ENCODE measurements around the gene GON4L.
A peak's percentile ranks its signal among the peaks of the same experiment; 100 is the strongest.
"Not testable (repeated sequence)": the region's sequence is repeated elsewhere in the genome, so short reads cannot be mapped to it uniquely, and the experiment has no call there.

GON4L gene

DNA sequence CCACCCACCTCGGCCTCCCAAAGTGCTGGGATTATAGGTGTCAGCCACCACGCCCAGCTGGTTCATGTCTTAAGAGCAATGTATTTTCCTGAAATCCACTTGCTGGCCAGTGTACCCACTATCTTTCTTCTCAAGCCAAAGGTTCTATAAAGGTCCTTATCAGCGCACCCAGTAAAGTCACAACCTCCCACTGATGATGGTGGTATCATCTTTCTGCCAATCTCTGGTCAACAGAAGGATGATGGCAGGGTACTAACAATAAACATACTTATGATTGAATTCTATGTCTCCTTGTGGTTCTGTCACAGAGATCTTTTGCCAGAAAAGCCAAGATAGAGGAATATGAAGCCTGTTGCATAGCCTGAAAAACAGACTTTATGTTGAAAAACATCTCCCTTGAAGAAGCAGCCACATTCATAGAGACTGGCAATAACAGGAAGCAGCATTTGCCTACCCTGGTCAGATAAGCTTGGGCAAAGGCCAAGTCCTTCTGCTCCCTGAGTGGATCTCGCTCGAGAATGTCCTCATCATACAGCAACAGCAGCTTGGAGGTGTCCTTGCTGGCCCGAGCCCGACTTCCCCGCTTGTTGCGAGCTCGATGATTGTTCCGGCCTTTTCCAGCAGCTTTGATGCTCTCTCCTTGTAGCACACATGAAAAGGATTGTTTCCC, 95.1 kb downstream of the GON4L start:
- TF ChIP-seq, protein P1, sequence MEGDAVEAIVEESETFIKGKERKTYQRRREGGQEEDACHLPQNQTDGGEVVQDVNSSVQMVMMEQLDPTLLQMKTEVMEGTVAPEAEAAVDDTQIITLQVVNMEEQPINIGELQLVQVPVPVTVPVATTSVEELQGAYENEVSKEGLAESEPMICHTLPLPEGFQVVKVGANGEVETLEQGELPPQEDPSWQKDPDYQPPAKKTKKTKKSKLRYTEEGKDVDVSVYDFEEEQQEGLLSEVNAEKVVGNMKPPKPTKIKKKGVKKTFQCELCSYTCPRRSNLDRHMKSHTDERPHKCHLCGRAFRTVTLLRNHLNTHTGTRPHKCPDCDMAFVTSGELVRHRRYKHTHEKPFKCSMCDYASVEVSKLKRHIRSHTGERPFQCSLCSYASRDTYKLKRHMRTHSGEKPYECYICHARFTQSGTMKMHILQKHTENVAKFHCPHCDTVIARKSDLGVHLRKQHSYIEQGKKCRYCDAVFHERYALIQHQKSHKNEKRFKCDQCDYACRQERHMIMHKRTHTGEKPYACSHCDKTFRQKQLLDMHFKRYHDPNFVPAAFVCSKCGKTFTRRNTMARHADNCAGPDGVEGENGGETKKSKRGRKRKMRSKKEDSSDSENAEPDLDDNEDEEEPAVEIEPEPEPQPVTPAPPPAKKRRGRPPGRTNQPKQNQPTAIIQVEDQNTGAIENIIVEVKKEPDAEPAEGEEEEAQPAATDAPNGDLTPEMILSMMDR (conservative IDR thresholded peaks at IDR 0.05; ENCODE audit: low read depth, low read length): no peak
- no peak overlapping the region for H3K4me3 ChIP-seq (ENCODE audit: low read depth, low read length)
- DNase-seq (ENCODE audit: low read depth): no peak

DNA sequence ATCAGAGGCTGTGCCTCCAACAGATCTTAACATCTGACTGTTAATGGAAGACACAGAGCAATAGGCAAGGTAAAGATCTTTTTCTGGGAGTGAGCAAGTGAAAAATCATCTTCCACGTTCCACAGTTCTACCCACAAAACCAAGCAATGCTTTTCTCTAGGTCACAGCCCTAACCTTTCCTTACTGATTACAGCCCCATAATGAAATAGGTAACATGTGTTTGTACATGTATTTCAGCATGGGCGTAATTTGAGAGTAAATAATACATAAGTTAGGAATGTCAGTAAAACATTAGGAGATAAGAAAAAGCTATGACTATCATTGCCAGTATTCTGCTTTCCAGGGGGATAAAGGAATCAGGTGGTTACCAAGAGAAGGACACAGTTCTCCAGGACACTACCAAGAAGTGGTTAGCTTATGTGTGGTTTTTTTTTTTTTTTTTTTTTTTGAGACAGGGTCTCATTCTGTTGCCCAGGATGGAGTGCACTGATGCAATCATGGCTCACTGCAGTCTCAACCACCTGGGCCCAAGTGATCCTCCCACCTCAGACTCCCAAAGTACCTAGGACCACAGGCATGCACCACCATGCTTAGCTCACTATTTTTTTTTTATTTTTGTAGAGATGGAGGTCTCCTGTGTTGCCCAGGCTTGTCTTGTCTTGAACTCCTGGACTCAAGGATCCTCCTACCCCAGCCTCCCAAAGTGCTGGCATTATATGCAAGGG, 96.1 kb downstream of the GON4L start:
- no peak for DNase-seq (ENCODE audit: low read depth)
- no peak overlapping the region for H3K4me3 ChIP-seq (ENCODE audit: low read depth, low read length)
- TF ChIP-seq, protein P1 (conservative IDR thresholded peaks at IDR 0.05; ENCODE audit: low read depth, low read length): no peak

DNA sequence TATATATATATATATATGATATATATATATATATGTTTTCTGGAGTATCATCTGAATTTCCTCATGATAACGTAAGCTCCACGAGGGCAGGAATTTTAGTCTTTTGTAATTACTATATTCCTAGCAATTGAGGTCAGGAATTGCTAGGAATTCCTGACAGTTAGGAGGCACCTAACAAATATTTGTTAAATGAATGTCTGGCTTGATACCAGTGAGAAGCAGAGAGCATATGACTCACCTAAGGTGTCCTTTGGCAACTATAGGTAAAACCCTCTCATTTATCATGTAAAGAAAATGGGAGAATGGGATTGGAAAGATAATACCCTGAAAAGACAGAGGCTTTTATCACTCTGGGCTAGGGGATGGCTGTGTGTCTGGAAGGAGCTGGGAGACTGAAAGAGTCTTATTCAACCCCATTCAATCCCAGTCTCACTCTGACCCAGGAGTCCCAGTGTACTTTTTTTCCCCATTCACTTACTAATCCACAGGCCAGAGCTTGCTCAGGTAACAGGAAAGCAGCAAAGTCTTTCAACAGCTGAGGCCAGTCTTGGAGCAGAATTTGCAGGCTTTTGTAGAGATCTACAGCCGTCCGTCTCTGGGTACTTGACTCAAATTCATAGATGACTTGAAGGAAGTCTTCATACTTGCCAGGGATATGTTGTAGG, 96.9 kb downstream of the GON4L start:
- no peak for DNase-seq (ENCODE audit: low read depth)
- TF ChIP-seq, protein P1 (conservative IDR thresholded peaks at IDR 0.05; ENCODE audit: low read depth, low read length): no peak
- H3K4me3 ChIP-seq (ENCODE audit: low read depth, low read length): no peak overlapping the region

DNA sequence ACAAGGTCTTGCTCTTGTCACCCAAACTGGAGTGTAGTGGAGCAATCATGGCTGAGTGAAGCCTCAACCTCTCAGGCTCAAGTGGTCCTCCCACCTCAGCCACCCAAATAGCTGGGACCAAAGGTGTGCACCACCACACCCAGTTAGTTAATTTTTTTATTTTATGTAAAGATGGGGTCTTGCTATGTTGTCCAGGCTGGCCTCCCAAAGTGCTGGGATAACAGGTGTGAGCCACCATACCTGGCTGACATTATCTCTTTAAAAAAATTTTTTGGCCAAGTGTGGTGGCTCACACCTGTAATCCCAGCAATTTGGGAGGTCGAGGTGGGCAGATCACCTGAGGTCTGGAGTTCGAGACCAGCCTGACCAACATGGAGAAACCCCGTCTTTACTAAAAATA, 98.0 kb downstream of the GON4L start:
- DNase-seq (ENCODE audit: low read depth); H3K4me3 ChIP-seq (ENCODE audit: low read depth, low read length): not testable (repeated sequence)

DNA sequence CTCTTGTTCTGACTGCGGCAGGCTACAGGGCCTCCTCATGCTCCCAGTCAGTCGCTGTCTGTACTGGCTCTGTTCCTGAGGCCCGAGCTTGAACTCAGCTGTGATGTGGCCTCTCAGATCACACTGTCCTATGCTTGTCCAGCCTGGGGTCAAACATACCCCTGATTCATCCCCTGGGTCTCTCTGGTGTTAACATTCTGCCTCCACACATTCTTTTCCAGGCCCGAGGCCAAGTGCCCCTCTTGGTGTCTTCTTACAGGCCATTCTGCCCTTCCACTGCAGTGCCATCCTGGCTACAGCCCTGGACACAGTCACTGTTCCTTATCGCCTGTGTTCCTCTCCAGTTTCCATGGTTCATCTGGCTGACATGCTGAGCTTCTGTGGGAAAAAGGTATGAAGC, 108.9 kb downstream of the GON4L start:
- not testable (repeated sequence) for H3K4me3 ChIP-seq (ENCODE audit: low read depth, low read length); DNase-seq (ENCODE audit: low read depth)

DNA sequence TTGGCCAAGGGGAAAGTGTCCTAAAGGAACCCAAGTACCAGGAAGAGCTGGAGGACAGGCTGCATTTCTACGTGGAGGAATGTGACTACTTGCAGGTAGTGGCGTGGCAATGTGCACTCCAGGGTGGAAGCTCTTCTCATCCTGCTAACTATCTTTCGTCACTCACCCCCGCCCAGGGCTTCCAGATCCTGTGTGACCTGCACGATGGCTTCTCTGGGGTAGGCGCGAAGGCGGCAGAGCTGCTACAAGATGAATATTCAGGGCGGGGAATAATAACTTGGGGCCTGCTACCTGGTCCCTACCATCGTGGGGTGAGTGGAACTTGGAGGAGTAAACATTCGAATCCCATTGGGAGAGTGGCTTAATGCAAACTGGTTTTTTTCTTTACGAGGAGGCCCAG, 109.4 kb downstream of the GON4L start:
- DNase-seq (ENCODE audit: low read depth); H3K4me3 ChIP-seq (ENCODE audit: low read depth, low read length): not testable (repeated sequence)

DNA sequence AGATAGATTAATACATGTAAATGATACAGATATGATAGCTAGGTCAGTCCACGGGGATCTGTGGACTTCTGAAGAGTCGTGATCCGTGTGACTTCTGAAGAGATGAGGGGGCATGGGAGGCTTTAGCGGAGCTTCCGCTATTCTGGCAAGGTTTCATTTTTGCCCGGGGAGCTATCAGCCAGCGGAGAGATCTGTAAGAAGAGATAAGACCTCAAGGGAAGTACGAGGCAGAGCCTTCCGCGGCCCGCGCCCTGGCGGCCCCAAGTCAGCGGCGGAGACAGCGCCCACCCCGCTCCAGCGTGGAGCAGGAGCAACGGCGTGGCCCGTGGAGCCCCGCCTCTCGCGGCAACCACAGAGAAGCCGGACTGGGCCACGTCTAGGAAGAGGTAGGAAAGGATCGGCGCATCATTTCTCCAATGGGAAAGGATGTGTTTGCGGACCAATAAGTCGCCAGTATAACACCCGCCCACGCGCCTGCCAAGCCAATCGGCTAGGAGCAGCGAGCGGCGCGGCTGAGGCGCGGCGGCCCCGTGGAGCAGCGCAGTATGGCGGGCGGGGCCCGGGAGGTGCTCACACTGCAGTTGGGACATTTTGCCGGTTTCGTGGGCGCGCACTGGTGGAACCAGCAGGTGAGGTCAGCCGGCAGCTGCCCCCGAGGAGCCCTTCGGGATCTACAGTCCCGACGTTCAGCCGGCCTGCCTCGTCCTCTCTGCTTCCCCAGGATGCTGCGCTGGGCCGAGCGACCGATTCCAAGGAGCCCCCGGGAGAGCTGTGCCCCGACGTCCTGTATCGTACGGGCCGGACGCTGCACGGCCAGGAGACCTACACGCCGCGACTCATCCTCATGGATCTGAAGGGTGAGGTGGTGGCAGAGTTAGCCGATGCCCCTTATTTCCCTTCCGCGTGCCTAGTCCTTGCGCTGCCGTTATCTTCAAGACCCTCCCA, 111.5 kb downstream of the GON4L start:
- DNase-seq (ENCODE audit: low read depth): peak; percentile 99
- H3K4me3 ChIP-seq (ENCODE audit: low read depth, low read length): peak overlapping the region; percentile 68

DNA sequence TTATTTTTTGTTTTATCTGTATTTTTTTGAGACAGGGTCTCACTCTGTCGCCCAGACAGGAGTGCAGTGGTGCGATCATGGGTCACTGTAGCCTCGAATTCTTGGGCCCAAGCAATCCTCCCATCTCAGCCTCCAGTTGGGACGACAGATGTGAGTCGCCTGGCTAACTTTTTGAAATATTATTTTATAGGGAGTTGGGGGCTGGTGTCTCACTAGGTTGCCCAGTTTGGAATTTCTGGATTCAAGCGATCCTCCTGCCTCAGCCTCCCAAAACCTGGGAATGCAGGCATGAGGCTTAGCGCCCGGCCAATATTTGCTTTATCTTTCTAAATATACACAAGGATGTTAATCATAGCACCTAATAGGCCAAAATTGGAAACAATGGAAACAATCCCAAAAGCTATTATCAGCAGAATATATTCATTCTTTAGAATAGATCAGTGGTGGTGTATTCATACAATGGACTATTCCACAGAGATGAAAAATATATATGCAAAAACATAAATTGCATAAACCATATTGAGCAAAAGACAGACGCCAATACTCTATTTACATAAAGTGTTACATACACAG, 112.2 kb downstream of the GON4L start:
- TF ChIP-seq, protein P1 (conservative IDR thresholded peaks at IDR 0.05; ENCODE audit: low read depth, low read length): no peak
- peak overlapping the region; percentile 68 for H3K4me3 ChIP-seq (ENCODE audit: low read depth, low read length)
- DNase-seq (ENCODE audit: low read depth): no peak

Measured in choroid plexus epithelial cell (primary cell).